ENCODE results near the gene COPA.
"Not testable (repeated sequence)": the region's sequence is repeated elsewhere in the genome, so short reads cannot be mapped to it uniquely, and the experiment has no call there.

Gene COPA

GRCh38 chr1:160308451-160309184 is 34.4 kb downstream of the COPA start:
- TF ChIP-seq CTCF (IDR thresholded peaks at IDR 0.05; ENCODE audit: low read length, missing control alignments): no peak
- H3K4me3 ChIP-seq (replicated peaks; ENCODE audit: low read depth, low read length): no peak overlapping the region
- DNase-seq (ENCODE audit: low read depth): peak; percentile 18

GRCh38 chr1:160307118-160307791 is 35.8 kb downstream of the COPA start:
- no peak for DNase-seq (ENCODE audit: low read depth)
- no peak for TF ChIP-seq CTCF (IDR thresholded peaks at IDR 0.05; ENCODE audit: low read length, missing control alignments)
- no peak overlapping the region for H3K4me3 ChIP-seq (replicated peaks; ENCODE audit: low read depth, low read length)

GRCh38 chr1:160300173-160300572 is 42.9 kb downstream of the COPA start:
- TF ChIP-seq CTCF (IDR thresholded peaks at IDR 0.05; ENCODE audit: low read length, missing control alignments): no peak
- no peak for DNase-seq (ENCODE audit: low read depth)
- H3K4me3 ChIP-seq (replicated peaks; ENCODE audit: low read depth, low read length): no peak overlapping the region

- H3K4me3 ChIP-seq (replicated peaks; ENCODE audit: low read depth, low read length): no peak overlapping the region
- DNase-seq (ENCODE audit: low read depth): no peak
- no peak for TF ChIP-seq CTCF (IDR thresholded peaks at IDR 0.05; ENCODE audit: low read length, missing control alignments)
These were observed 47.0 kb downstream of the COPA start for GRCh38 chr1:160296036-160296435.

GRCh38 chr1:160293020-160293968 is 49.8 kb downstream of the COPA start:
- peak; percentile 13 for DNase-seq (ENCODE audit: low read depth)
- TF ChIP-seq CTCF (IDR thresholded peaks at IDR 0.05; ENCODE audit: low read length, missing control alignments): no peak
- no peak overlapping the region for H3K4me3 ChIP-seq (replicated peaks; ENCODE audit: low read depth, low read length)

GRCh38 chr1:160291248-160292220 is 51.5 kb downstream of the COPA start:
- peak; percentile 81 for DNase-seq (ENCODE audit: low read depth)
- no peak overlapping the region for H3K4me3 ChIP-seq (replicated peaks; ENCODE audit: low read depth, low read length)
- peak; percentile 84 for TF ChIP-seq CTCF (IDR thresholded peaks at IDR 0.05; ENCODE audit: low read length, missing control alignments)

GRCh38 chr1:160287769-160288168 is 55.3 kb downstream of the COPA start:
- not testable (repeated sequence) for H3K4me3 ChIP-seq (replicated peaks; ENCODE audit: low read depth, low read length); DNase-seq (ENCODE audit: low read depth)
